HG03103 (cell line): ENCODE data around the gene PRND.
"Not testable (repeated sequence)": the region's sequence is repeated elsewhere in the genome, so short reads cannot be mapped to it uniquely, and the experiment has no call there.

ENCODE experiments used
- ATAC-seq: cut with Tn5 transposase; IDR thresholded peaks from one replicate; pipeline ENCODE4 v1.9.1; 2021; ENCODE audit warnings: low read depth; ENCODE audit not compliant: unreplicated experiment

PRND gene

DNA sequence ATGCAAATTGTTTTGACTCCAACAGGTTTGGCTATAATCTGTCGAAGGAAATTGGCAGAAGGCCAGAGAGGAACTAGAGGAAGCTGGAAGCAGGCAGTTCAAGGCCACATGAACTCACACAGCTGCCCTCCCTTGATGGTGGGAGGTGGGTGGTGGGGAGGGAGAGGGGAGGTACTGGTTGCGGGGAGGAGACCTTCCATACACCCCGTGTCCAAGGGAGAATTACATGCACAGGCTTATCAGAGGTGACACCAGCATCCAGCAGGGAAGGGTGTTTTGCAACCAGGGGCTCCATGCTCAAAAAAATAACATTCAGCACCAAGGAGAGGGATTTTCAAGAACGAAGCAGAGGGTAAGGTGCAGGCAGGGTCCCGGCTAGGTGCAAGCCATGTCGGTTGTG is 9.1 kb downstream of the PRND start:
- no peak for ATAC-seq

DNA sequence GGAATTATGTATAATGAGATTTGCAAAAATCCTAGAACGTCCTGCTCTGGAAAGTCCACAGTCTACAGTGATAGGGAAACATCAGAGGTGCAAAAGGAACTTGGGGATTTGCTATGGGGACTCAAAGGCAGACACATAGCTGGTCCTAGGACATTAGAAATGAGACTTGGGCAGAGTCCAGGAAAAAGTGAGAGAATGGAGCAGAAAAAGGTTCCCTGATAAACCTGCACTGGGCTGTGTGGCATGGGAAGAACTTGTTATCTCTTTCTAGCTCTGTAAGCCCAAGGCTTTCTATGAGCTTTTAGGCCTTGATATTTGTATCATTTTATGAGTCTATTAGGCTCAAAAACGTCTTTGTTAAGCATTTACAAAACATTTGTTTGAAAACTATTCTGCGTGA is 15.2 kb downstream of the PRND start:
- no peak for ATAC-seq

DNA sequence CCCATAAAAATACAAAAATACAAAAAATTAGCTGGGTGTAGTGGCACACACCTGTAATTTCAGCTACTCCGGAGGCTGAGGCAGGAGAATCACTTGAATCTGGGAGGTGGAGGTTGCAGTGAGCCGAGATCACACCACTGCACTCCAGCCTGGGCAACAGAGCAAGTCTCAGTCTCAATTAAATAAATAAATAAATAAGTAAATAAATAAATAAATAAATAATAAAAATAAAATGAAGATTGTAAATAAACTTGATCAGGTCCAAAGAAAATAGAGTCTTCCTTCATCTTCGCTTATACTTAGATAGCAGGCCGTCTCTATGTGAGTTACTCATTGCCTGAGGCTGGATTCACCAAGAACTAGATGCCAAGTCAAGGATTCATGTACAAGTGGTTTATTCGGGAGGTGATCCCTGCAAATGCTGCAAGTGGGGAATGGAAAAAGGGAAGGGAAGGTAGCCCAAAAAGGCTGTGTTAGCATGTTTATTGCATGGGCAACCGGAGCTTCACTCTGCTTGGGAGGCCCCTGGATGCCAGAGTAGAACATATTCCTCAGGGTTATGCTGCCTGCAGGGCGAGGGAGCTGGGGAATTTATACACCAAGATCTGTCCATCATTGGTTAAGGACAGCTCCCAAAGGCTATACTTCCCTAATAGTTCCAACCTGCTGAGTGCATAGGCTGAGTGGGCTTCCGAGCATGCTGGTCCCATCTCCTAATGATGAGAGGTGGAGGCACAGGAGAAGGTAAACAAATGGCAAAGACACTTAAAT is 16.3 kb downstream of the PRND start:
- ATAC-seq, result no peak

DNA sequence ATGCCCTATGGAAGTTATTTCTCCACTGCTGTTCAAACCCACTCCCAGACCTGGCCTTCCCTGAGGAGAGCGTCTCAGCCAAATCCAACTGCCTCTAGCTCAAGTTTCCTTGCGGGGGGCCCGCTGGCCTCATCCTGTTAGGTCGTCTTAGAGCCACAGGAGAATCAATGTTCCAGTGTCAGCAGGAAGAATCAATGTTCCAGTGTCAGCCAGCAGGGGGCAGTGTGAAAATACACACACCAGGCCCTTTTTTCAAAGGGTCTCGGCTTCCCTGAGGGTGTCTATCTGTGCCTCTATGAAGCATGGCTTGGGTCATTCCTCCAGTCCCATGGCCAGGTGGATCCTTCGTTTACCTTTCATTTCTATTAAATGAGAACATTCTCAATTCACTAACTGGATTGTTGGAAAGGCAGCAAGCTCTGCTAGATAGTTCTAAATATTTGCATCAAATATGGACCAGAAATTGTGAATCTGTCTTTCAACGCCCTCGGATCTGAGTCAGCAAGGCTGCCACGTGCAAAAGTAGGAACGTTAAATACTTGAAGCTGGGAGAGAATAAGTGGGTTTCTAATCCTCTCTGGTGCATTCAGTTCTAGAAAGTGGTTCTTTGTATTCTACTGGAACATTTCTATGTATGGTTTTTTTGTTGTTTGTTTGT is 19.2 kb downstream of the PRND start:
- ATAC-seq, result no peak

DNA sequence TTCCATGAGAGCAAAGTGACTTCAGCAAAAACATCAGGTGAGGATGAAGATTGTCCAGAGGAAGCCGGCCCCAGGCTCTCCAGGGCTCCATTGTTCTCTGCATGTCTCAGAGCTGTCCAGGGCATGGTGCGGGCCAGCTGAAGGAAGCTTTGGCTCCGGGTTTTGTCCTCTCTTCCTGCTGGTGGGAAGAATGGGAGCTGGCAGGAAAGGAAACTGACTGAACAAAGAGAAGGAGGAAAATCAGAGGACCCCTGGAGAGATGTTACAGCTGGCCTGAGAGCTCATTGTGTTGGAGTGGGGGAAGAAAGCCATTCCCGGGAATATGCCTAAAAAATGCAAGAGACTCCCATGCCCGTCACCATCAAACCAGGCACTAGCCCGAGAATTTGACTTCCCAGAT is 27.1 kb downstream of the PRND start:
- no peak for ATAC-seq

DNA sequence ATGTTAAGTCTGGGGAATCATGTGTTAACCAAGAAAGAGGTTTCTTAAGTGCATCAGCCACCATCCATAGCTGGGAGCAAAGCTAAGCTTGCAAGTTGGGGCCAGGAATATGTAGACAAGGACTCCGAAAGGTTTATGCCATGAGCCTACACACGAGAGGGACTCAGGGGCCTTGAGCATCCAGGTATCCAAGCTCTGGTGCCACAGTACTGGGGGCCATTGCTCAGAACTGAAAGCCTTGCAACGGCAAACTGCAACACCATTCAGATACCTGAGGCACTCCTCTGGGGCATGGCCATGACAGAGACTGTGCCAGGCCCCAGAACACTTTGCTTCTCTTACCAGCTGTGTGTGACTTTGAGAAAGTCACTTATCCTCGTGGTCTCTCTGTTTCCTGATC is 27.6 kb downstream of the PRND start:
- no peak for ATAC-seq

DNA sequence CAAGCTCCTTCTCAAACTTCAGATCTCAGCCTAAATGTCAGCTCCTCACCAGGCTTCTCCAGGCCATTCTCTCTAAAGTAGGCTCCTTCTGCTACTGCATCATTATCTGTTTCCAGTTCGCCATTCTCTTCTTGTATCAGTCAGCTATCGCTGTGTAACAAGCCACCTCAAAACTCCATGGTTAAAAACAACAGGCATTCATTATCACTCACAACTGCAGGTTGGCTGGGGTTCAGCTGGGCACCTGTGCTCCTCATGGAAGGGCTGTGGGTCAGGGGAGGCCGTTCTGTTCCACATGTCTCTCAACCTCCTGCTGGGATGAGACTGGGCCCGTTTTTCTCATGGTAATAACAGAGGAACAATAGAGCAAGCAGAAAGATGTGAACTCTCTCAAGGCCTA is 28.7 kb downstream of the PRND start:
- no peak for ATAC-seq

DNA sequence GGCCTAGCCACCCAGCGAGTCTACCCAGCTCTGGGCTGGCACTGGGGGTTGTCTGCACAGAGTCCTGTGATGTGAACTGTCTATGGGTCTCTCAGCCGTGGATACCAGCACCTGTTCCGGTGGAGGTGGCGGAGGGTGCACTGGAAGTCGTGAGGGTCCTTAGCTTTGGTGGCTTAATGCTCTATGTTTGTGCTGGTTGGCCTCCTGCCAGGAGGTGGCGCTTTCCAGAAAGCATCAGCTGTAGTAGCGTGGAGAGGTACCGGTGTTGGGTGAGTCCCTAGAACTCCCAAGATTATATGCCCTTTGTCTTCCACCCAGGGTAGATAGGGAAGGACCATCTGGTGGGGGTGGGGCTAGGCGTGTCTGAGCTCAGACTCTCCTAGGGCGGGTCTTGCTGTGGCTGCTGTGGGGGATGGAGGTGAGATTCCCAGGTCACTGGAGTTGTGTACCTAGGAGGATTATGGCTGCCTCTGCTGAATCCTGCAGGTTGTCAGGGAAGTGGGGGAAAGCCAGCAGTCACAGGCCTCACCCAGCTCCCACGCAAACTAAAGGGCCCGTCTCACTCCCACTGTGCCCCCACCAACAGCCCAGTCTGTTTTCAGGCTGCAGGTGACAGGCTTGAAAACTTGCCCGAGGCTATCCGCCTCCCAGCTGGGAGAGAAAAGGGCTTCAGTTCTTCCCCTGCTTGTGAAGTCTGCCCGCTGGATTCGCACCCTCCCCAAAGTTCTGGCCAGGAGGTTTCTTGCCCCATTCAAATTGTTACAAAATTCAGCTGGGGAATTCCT is 37.6 kb downstream of the PRND start:
- not testable (repeated sequence) for ATAC-seq

DNA sequence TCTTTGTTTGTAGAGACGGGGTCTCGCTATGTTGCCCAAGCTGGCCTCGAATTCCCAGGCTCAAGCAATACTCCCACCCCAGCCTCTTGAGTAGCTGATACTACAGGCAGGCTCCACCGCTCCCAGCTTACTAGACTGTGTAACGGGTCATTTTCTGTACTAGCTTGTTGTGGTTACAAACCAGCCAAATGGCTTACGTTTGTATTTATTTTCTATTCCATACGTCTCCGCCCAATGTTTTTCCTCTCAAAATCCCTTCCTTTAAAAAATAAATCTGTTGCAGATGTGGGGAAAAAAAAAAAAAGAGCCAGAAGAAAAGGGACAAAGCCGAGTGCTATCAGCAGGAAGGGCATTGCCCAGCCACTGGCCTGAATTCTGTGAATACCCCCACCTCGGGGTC is 41.6 kb downstream of the PRND start:
- no peak for ATAC-seq

DNA sequence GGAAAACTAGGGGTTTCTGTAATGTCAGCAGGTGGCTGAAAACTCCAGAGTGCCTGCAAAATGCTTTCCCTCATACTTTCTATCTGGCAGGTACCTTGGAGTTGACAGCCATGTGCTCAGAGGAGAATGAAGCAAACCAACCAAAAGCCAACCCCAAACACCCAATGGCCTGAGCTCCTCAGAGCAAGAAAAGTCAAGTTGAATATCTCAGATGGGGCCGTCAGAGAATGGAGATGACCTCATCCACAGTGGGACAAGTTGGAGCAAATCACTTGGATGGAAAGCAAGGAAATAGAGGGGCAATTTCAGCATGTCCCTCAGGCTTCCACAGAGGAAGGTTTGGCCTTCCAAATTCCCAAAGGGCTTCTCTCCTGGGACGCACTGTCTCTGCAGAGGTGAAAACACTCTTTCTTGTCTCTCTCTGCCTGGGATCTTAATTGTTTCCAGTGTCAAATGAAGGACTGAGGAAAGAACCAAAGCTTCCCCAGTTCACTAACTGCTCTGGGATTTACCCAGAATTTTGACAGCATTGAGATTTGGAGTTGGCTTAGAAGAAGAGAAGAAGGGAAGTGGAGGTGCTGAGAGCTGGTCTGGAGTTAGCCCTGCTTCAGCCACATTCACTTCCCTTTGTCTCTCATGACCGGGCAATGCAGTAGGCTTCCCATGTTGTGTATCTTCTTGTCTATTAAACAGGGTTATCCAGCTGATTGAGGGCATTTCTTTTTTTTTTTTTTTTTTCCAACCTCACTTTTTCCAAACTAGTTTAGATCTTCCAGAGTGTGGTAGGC is 42.2 kb downstream of the PRND start:
- ATAC-seq, result no peak

DNA sequence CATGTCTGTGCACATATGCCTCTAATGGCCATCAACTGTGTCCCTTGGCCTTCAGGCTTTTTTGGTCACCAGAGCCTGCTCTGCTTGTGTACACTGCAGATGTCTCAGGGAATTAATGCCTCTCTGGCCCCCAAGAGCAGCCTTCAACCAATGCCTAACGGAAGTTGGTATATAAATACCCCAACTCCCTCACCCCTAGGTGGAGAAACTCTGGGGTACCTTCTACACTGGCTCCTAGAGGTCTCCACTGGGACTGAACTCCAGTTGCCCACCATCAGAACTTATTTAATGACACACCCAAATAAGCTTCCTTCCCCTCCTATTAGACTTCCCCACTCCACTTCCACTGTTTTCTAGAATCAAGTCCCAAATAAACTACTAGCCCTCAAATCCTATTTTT is 43.1 kb downstream of the PRND start:
- ATAC-seq, result no peak

DNA sequence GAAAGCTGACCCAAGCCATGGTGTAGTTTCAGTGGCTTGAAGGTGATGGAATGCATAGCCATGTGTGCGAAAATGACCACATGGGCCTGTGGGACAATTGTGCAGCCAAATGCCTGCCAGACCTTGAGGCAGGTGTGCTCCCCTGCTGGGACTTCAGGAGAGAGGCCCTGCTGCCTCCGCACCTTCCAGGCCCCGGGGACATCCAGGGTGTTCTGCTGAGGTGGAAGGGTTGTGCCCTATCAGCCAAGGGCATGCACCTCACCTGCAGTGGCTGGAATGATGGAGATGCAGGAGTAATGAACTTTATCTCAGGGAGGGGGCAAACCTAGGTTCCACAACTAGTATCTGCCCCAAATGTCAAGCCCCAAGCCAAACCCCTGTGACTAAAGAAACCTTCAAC is 44.0 kb downstream of the PRND start:
- no peak for ATAC-seq

DNA sequence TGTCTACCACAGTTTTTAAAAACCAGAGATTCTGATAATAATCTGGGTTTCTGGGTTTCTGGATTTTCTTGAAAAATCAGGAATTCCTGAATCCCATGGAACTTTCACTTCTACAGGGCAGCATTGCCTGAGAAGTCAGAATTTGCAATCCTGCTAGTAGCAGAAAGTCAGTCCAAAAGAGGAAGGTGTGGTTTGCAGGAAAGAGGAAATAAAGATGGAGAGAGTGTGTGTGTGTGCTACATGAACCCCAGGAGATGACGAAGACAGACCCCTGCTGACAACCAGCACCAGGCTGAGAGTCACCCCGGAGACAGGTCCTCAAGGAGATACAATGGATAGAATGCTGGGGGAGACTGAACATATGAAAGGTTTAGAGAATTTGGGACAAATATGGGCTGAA is 44.9 kb downstream of the PRND start:
- ATAC-seq, result no peak

DNA sequence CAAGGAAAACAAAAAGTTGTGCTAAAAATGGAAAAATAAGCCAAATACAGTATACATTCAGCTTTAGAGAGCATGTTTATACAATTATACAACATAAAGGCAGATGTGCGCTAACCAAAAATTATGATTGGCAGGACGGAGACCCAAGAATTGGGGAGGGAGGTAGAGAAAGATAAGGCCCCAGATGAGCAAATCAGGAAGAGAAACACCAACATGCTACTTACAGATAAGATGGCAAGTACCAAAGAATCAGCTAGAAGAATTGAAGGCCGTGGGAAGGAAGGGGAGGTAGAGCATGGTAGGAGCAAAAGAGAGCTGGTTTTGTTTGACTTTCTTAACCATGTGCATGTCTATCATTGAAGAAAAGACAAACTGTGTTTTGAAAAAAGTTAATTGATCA is 45.4 kb downstream of the PRND start:
- ATAC-seq, result no peak

DNA sequence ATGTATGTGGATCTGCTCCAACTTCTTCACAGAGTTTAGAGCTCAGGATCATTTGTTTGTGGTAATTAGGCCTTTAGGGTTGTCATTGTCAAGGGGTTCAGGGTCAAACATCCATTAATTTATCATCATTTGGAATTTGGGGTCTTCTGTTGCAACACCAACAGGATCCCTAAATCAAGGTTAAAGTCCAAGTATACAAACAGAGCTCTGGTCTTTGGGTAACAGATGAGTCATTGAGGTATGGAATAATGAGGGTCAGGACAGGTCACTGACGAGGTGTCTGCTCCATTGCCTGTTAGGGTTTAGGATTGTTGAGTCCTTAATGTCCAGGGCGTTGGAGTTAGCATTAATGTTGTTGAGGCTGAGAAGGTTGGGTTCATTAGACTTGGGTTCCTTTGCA is 47.6 kb downstream of the PRND start:
- ATAC-seq, result no peak

DNA sequence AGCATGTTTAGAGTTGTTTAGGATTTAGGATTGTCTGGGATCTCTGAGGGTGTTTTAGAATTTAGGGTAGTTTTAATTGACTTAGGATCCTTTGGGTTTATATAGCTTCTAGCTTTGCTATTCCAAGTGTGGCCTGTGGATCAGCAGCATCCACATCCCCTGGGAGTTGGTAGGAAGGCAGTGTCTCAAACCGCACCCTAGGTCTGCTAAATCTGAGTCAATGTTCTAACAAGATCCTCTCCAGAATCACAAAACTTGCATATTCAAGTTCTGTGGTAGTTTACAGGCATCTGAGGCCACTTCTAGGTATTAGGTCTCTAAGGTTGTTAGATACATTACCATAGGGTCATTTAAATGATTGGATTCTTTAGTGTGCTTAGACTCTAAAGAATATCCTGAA is 48.3 kb downstream of the PRND start:
- ATAC-seq, result no peak

DNA sequence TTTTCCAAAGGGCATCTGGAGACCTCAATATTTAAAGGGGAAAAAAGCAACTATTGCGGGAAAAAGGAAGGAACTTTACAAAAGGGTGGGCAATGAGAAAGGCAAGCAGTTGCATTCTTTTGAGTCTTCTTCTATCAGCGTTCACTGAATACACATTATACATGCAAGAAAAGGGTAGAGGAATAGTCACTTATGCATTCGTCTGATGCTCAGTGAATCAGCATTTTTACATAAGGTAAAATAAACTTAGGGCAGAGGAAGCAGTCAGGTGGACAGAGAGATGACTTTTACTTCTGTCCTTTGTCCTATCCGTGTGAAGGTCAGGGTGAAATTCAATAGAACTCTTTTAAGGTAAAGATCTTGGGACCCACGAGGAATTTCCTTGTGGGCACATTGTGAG is 49.3 kb downstream of the PRND start:
- ATAC-seq, result no peak

DNA sequence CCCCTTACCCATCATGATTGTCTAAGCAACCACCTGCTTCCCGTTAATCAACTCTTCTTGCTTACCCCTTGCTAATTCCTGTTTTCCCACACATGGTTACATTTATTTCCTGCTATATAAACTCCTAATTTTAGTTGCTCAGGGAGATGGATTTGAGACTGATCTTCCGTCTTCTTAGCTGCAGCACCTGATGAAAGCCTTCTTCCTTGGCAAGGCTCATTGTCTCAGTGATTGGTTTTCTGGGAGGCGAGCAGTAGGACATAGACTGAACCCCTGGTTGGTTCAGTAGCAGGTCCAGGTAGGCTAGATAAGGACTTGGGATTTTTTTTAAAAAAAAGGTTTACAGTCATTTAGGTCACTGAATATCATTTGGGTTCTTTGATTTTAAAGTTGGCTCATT is 50.4 kb downstream of the PRND start:
- no peak for ATAC-seq

DNA sequence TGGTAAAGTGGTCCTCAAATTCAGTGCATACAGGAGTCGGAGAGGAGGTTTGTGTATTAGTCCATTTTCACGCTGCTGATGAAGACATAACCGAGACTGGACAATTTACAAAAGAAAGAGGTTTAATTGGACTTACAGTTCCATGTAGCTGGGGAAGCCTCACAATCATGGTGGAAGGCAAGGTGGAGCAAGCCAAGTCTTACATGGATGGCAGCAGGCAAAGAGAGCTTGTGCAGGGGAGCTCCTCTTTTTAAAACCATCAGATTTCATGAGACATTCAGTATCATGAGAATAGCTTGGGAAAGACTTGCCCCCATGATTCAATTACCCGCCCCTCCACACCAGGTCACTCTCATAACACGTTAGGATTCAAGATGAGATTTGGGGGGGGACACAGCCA is 51.3 kb downstream of the PRND start:
- not testable (repeated sequence) for ATAC-seq

DNA sequence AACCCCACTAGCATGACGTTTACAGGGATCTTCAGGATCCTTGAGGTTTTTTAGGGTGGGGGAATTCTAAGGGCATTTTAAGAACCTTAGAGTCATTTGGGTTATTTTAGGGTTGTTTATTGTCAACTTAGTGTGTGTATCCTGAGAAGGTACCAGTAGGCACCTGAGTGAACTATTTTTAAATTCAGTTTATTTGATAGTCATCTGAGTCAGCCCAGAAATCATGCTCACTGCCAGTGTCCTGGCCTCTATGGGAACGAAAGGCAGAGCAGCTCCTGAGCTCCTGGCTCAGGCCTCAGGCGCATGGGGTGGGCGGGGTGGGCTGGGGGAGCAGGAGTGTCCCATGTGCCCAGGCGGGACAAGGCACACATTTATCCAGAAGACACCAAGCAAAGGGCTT is 52.0 kb downstream of the PRND start:
- no peak for ATAC-seq

DNA sequence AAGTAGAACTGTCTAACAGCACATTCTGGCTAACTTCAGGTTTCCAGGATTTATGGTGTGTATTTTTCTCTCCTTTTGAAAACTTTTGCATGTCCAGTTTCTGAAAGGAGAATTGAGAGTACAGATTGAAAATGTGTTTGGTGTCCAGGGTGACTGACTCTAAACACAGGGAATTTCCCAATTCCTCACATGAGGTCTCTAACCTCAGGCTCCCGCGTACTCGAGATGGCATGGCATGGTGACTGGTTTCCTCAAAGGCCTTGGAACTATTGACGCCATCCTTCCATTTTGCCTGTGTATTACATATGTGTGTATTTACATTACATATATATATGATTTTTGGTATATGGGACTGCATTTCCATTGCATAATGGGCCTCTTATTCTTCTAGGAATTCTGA is 52.5 kb downstream of the PRND start:
- no peak for ATAC-seq
